ENCODE results near the gene GAS6. TPM values are rescaled to one million over a fixed set of nuclear protein-coding genes. Genes with fewer than 3 reads are reported as not detected.
"Not testable (repeated sequence)": the region's sequence is repeated elsewhere in the genome, so short reads cannot be mapped to it uniquely, and the experiment has no call there.

GAS6 gene
- 36.5 TPM for total RNA-seq
- 89.4 TPM for polyA plus RNA-seq
- long read RNA-seq, donor 1, partial matches to known transcripts, result 0 of 2 reads
- long read RNA-seq, donor 1, other reads (novel, unspliced or antisense), result 0 of 2 reads
- long read RNA-seq, donor 2, result 0 reads
- long read RNA-seq, donor 3, transcript GAS6-204 (1 exons, 2,646 nt), result minor isoform, 13 of 30 reads
- long read RNA-seq, donor 3, transcript GAS6-201 (15 exons, 2,490 nt), result major isoform, 16 of 30 reads
- long read RNA-seq, donor 3, partial matches to known transcripts, result 0 of 30 reads
- long read RNA-seq, donor 3, other reads (novel, unspliced or antisense), result 0 of 30 reads
- long read RNA-seq, donor 4, transcript GAS6-201 (15 exons, 2,490 nt), result major isoform, 14 of 24 reads
- long read RNA-seq, donor 4, transcript GAS6-204 (1 exons, 2,646 nt), result minor isoform, 9 of 24 reads
- long read RNA-seq, donor 4, partial matches to known transcripts, result 0 of 24 reads
- long read RNA-seq, donor 4, other reads (novel, unspliced or antisense), result 0 of 24 reads
- long read RNA-seq, donor 5, transcript GAS6-201 (15 exons, 2,490 nt), result major isoform, 23 of 42 reads
- long read RNA-seq, donor 5, transcript GAS6-204 (1 exons, 2,646 nt), result minor isoform, 19 of 42 reads
- long read RNA-seq, donor 5, partial matches to known transcripts, result 0 of 42 reads
- long read RNA-seq, donor 5, other reads (novel, unspliced or antisense), result 0 of 42 reads
- long read RNA-seq, donor 6, transcript GAS6-201 (15 exons, 2,490 nt), result major isoform, 19 of 23 reads
- long read RNA-seq, donor 6, partial matches to known transcripts, result 0 of 23 reads
- long read RNA-seq, donor 6, other reads (novel, unspliced or antisense), result 0 of 23 reads
- long read RNA-seq, donor 7, transcript GAS6-204 (1 exons, 2,646 nt), result major isoform, 13 of 18 reads
- long read RNA-seq, donor 7, partial matches to known transcripts, result 0 of 18 reads
- long read RNA-seq, donor 7, other reads (novel, unspliced or antisense), result 0 of 18 reads
- long read RNA-seq, donor 8, transcript GAS6-201 (15 exons, 2,490 nt), result major isoform, 5 of 7 reads
- long read RNA-seq, donor 8, partial matches to known transcripts, result 0 of 7 reads
- long read RNA-seq, donor 8, other reads (novel, unspliced or antisense), result 0 of 7 reads
- long read RNA-seq, donor 9, transcript GAS6-201 (15 exons, 2,490 nt), result major isoform, 9 of 12 reads
- long read RNA-seq, donor 9, partial matches to known transcripts, result 0 of 12 reads
- long read RNA-seq, donor 9, other reads (novel, unspliced or antisense), result 0 of 12 reads
- long read RNA-seq, donor 10, transcript GAS6-204 (1 exons, 2,646 nt), result minor isoform, 16 of 33 reads
- long read RNA-seq, donor 10, transcript GAS6-201 (15 exons, 2,490 nt), result major isoform, 17 of 33 reads
- long read RNA-seq, donor 10, partial matches to known transcripts, result 0 of 33 reads
- long read RNA-seq, donor 10, other reads (novel, unspliced or antisense), result 0 of 33 reads

DNA sequence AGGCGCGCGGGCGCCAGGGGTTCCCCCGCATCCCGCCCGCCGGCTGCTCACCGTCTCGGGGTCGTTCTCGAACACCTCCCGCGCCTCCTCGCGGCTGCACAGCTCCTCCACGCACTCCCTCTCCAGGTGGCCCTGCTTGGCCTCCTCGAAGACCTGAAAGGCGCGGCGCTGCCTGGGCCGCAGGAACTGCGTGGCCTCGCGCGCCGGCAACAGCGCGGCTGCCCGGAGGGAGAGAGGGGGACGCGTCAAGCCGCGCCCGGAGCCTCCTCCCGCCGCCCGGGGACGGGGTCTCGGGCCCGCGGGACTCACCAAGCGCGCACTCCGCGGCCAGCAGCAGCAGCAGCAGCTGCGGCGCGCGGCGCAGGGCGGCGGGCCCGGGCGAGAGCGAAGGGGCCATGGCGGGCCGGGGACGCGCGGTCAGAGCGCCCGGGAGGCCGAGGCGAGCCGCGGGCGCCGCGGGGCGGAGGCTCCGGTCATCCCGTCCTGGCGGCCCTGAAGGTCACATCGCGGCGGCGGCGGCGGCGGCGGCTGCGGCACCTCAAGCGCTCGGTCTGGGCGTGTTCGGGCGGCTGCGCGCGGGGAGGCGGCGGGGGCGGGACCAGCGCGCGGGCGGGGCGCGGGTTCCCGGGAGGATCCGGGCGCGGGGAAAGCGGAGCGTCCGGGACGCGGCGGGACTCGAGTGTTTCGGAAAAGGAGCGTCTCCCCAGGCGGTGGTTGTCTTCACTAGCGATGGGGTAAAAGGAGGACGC, at the start of gene GAS6:
TSS of gene GAS6 (minus strand) at position 553 of the 749 bp plus-strand sequence. CDS start at position 397, 156 bp downstream.
- peak within 1 kb of the TSS; percentile 26 to 49 for H3K4me3 ChIP-seq (ENCODE audit: low read length in 2 of 2)
- H3K36me3 ChIP-seq (ENCODE audit: control insufficient read depth in 2 of 2, insufficient read depth in 2 of 2, low read length in 1 of 2), result no peaks in the 10 kb centered on the region
- peaks cover 48 to 67% of the 10 kb centered on the region in 2 donors for H3K27me3 ChIP-seq (ENCODE audit: control insufficient read depth in 2 of 2, insufficient read depth in 1 of 2, low read length in 1 of 2)
- no peak for DNase-seq (ENCODE audit: low read depth in 6 of 9, low spot score in 9 of 9)
- WGBS, result under 1% methylated on average over 116 of the region's 116 CpGs
- H3K9me3 ChIP-seq (ENCODE audit: control insufficient read depth in 2 of 2, insufficient read depth in 1 of 2, low read length in 1 of 2), result peaks cover 0 to 1% of the 10 kb centered on the region in 2 donors
- peak within 1 kb of the TSS; percentile 39 to 81 for H3K27ac ChIP-seq (ENCODE audit: low read depth in 1 of 2, low read length in 1 of 2)
- peaks cover 4 to 12% of the 10 kb centered on the region in 2 donors for H3K4me1 ChIP-seq (ENCODE audit: control insufficient read depth in 2 of 2, insufficient read depth in 2 of 2, low read length in 2 of 2)

DNA sequence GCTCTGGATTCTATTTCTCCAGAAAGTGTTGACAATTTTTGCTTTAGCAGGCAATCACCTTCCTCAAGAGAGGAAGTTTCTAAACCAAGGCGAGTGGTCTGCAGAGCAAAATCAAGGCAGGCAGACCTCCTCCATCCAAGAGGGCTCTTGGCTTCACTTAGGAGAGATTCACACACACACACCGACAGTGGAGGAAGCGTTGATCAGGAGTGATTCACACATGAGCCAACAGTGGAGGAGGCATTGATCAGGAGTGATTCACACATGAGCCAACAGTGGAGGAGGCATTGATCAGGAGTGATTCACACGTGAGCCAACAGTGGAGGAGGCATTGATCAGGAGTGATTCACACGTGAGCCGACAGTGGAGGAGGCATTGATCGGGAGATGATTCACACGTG, 49.5 kb upstream of the GAS6 start:
- H3K27me3 ChIP-seq (ENCODE audit: control insufficient read depth in 2 of 2, insufficient read depth in 1 of 2, low read length in 1 of 2), result peaks cover 0 to 21% of the 10 kb centered on the region in 2 donors
- not testable (repeated sequence) for DNase-seq (ENCODE audit: low read depth in 6 of 9, low spot score in 9 of 9); H3K9me3 ChIP-seq (ENCODE audit: control insufficient read depth in 2 of 2, insufficient read depth in 1 of 2, low read length in 1 of 2); H3K36me3 ChIP-seq (ENCODE audit: control insufficient read depth in 2 of 2, insufficient read depth in 2 of 2, low read length in 1 of 2); H3K27ac ChIP-seq (ENCODE audit: low read depth in 1 of 2, low read length in 1 of 2); H3K4me1 ChIP-seq (ENCODE audit: control insufficient read depth in 2 of 2, insufficient read depth in 2 of 2, low read length in 2 of 2); H3K4me3 ChIP-seq (ENCODE audit: low read length in 2 of 2)
- 83% methylated on average over 8 of the region's 8 CpGs for WGBS

DNA sequence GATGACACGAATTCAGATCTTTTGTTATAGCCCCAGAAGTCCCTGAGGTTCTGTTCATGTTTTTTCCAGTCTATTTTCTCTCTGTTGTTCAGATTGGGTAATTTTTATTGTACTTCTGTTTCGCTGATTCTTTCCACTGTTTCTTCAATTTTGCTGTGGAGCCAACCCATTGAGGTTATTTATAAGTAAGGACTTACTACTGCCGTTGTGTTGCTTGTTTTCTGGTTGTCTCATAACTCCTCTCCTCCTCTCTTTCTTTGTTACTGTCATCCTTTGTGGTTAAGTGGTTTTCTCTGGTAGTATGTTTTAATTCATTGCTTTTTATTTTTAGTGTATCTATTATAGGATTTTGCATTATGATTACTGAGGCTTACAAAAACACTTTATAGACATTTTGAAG, 48.7 kb upstream of the GAS6 start:
- H3K9me3 ChIP-seq (ENCODE audit: control insufficient read depth in 2 of 2, insufficient read depth in 1 of 2, low read length in 1 of 2), result no peaks in the 10 kb centered on the region
- no peak for DNase-seq (ENCODE audit: low read depth in 6 of 9, low spot score in 9 of 9)
- peaks cover 1 to 29% of the 10 kb centered on the region in 2 donors for H3K27me3 ChIP-seq (ENCODE audit: control insufficient read depth in 2 of 2, insufficient read depth in 1 of 2, low read length in 1 of 2)
- 58% methylated on average over 3 of the region's 3 CpGs for WGBS
- no peak overlapping the region for H3K4me3 ChIP-seq (ENCODE audit: low read length in 2 of 2)
- H3K36me3 ChIP-seq (ENCODE audit: control insufficient read depth in 2 of 2, insufficient read depth in 2 of 2, low read length in 1 of 2), result no peaks in the 10 kb centered on the region
- H3K27ac ChIP-seq (ENCODE audit: low read depth in 1 of 2, low read length in 1 of 2), result no peak overlapping the region
- H3K4me1 ChIP-seq (ENCODE audit: control insufficient read depth in 2 of 2, insufficient read depth in 2 of 2, low read length in 2 of 2), result peaks cover 0 to 5% of the 10 kb centered on the region in 2 donors

DNA sequence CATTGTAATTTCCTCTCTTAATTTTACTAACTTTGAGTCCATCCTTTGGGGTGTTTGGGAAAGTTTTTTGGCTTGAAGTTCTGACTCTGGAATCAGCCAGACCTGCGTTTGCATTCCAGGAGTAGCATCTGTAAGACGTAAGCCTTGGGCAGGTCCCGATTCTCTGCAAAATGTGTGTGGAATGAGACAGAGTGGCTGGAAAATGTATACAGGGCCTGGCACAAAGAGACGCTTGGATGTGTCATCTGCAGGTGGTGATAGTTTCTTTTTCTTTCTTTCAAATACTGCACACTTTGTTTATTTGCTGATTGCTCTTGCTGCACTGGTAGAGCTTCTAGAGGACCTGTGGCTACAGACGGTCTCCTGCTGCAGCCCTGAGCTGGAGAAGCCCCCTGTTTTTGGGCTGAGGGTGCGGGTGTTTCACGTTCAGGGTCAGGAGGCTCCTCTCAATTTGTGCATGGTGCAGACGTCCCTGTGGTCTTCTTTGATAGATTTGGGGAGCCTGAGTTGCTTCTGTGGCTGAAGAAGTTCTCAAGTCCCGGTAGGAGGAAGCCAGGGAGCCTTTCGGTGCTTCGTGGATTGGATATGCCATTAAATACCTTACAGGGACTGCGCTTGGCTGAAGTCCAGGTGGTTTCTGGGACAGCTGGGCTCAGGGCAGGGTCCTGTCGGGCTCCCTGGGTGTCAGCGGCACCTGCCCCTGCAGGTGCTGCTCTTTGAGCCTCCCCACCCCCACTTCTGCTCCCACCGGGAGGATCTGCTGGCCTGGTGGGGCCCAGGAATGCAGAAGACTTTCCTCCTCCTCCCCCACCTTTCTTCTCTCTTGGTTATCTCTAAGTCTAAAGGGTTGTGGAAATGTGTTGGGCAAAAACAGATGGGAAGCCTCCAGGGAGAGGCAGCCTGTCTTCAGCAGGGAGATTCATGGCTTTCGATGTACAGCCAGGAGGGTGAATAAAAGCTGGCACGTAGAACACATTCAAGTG, 44.0 kb upstream of the GAS6 start:
- Histone ChIP-seq H3K9me3 (ENCODE audit: control insufficient read depth in 2 of 2, insufficient read depth in 1 of 2, low read length in 1 of 2) (no peaks in the 10 kb centered on the region), H3K27me3 (ENCODE audit: control insufficient read depth in 2 of 2, insufficient read depth in 1 of 2, low read length in 1 of 2) (peaks cover 5 to 24% of the 10 kb centered on the region in 2 donors), H3K4me1 (ENCODE audit: control insufficient read depth in 2 of 2, insufficient read depth in 2 of 2, low read length in 2 of 2) (peaks cover 0 to 5% of the 10 kb centered on the region in 2 donors), H3K36me3 (ENCODE audit: control insufficient read depth in 2 of 2, insufficient read depth in 2 of 2, low read length in 1 of 2) (no peaks in the 10 kb centered on the region), H3K4me3 (ENCODE audit: low read length in 2 of 2) (no peak overlapping the region), H3K27ac (ENCODE audit: low read depth in 1 of 2, low read length in 1 of 2) (no peak overlapping the region)
- peak in 1 of 9 donors; percentile 7 for DNase-seq (ENCODE audit: low read depth in 6 of 9, low spot score in 9 of 9)
- WGBS, result 35% methylated on average over 17 of the region's 17 CpGs

DNA sequence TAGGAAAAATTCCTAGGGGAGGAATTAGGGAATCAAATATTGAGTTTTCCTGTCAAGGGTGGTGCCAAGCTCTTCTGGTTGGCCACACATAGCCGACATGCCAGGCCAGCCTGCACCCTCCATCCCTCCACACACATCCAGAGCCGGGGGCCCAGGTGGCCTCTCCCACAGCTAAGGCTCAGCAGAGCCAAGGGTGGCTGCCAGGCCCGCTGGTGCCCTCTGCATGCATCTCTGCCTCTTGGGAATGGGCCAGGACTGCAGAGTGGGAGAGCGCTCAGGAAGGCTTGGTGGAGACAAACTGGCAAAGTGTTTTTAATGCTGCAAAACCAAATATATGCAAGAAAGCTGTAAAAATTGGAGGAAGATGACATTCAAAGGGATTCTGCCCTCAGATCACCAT, 42.7 kb upstream of the GAS6 start:
- 92% methylated on average over 4 of the region's 4 CpGs for whole genome bisulfite sequencing
- Histone ChIP-seq H3K4me3 (ENCODE audit: low read length in 2 of 2) (no peak overlapping the region), H3K4me1 (ENCODE audit: control insufficient read depth in 2 of 2, insufficient read depth in 2 of 2, low read length in 2 of 2) (peaks cover 0 to 5% of the 10 kb centered on the region in 2 donors), H3K27me3 (ENCODE audit: control insufficient read depth in 2 of 2, insufficient read depth in 1 of 2, low read length in 1 of 2) (peaks cover 5 to 24% of the 10 kb centered on the region in 2 donors), H3K9me3 (ENCODE audit: control insufficient read depth in 2 of 2, insufficient read depth in 1 of 2, low read length in 1 of 2) (no peaks in the 10 kb centered on the region), H3K27ac (ENCODE audit: low read depth in 1 of 2, low read length in 1 of 2) (no peak overlapping the region), H3K36me3 (ENCODE audit: control insufficient read depth in 2 of 2, insufficient read depth in 2 of 2, low read length in 1 of 2) (no peaks in the 10 kb centered on the region)
- DNase-seq (ENCODE audit: low read depth in 6 of 9, low spot score in 9 of 9), result no peak

DNA sequence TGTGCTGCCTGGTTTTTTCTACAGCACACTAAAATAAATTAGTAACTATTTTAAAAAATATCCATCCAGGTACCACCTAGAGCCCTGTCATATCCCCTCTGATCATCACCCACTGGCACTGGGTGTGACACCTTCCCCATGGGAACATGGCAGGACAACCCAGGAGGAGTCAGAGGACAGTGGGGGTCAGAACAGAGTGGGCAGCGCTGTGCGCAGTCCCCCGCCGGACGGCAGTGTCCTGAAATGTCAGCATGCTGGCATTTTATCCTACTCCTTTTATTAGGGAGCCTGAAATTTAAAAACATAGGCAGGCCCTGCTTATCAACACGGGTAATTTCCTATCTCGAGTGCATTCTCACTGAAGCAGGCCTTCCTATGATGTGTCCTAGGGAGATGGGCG, 42.1 kb upstream of the GAS6 start:
- H3K27ac ChIP-seq (ENCODE audit: low read depth in 1 of 2, low read length in 1 of 2), result no peak overlapping the region
- peaks cover 5 to 24% of the 10 kb centered on the region in 2 donors for H3K27me3 ChIP-seq (ENCODE audit: control insufficient read depth in 2 of 2, insufficient read depth in 1 of 2, low read length in 1 of 2)
- 97% methylated on average over 8 of the region's 8 CpGs for WGBS
- no peak overlapping the region for H3K4me3 ChIP-seq (ENCODE audit: low read length in 2 of 2)
- H3K36me3 ChIP-seq (ENCODE audit: control insufficient read depth in 2 of 2, insufficient read depth in 2 of 2, low read length in 1 of 2), result no peaks in the 10 kb centered on the region
- H3K4me1 ChIP-seq (ENCODE audit: control insufficient read depth in 2 of 2, insufficient read depth in 2 of 2, low read length in 2 of 2), result peaks cover 0 to 5% of the 10 kb centered on the region in 2 donors
- H3K9me3 ChIP-seq (ENCODE audit: control insufficient read depth in 2 of 2, insufficient read depth in 1 of 2, low read length in 1 of 2), result no peaks in the 10 kb centered on the region
- no peak for DNase-seq (ENCODE audit: low read depth in 6 of 9, low spot score in 9 of 9)

DNA sequence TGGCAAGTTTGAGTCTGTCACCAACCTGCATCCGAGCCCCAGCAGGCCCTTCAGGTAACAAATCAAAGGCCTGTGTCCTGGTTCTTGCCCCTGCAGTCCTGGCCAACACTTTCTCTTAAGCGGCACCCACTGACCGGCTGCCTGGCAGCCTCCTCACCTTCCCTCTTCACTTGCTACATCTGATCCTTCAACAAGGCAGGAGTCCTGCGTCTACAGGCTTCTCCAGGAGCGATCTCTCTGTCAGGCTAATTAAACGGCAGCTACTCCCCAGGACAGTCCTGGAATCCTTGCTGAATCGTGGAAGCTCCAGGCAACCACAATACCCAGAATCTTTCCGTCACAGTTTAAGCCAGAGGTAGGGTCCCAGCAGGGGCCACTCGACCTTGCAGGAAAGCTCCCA, 41.1 kb upstream of the GAS6 start:
- Histone ChIP-seq H3K4me1 (ENCODE audit: control insufficient read depth in 2 of 2, insufficient read depth in 2 of 2, low read length in 2 of 2) (peaks cover 0 to 5% of the 10 kb centered on the region in 2 donors), H3K4me3 (ENCODE audit: low read length in 2 of 2) (no peak overlapping the region), H3K36me3 (ENCODE audit: control insufficient read depth in 2 of 2, insufficient read depth in 2 of 2, low read length in 1 of 2) (no peaks in the 10 kb centered on the region), H3K9me3 (ENCODE audit: control insufficient read depth in 2 of 2, insufficient read depth in 1 of 2, low read length in 1 of 2) (no peaks in the 10 kb centered on the region), H3K27me3 (ENCODE audit: control insufficient read depth in 2 of 2, insufficient read depth in 1 of 2, low read length in 1 of 2) (peaks cover 5 to 24% of the 10 kb centered on the region in 2 donors), H3K27ac (ENCODE audit: low read depth in 1 of 2, low read length in 1 of 2) (no peak overlapping the region)
- WGBS, result 94% methylated on average over 9 of the region's 9 CpGs
- no peak for DNase-seq (ENCODE audit: low read depth in 6 of 9, low spot score in 9 of 9)
